Neural progenitor cell (in vitro differentiated cells): ENCODE measurements around the gene SLC25A51.

Experiments
- CTCF ChIP-seq: fragments of 200-600 bp; sonication (generic); IDR thresholded peaks from 2 replicates; pipeline ENCODE4 v1.5.1; 2017; ENCODE audit warnings: antibody characterized with exemption, mild to moderate bottlenecking
- EZH2 ChIP-seq: fragments of 200-600 bp; sonication (generic); IDR thresholded peaks from 2 replicates; pipeline ENCODE4 v1.6.1; 2017; ENCODE audit warnings: antibody characterized with exemption, mild to moderate bottlenecking, moderate library complexity

DNA sequence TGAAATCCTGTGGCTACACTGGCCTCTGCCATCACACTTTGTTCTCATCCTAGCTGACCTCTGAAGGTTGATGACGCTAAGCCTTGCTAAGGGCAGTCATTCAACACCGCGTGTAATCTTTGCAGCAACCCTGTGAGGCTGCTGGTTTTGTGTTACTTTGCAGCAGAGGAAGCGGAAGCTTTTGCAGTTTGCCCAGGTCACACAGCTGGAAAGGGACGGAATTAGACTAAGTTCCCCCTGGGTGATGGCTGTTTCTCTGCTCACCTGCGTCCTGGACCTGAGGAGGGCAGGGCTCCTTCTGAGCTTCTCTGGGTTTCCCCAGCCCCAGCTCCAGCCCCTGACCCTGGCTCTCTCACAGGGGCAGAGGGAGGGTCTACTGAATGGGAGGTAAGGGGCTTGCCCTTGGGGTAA is 7.3 kb upstream of the SLC25A51 start:
- TF ChIP-seq CTCF, result no peak
- TF ChIP-seq EZH2, result no peak
